ENCODE results near the gene CYB561. TPM values are rescaled to one million over a fixed set of nuclear protein-coding genes. Genes with fewer than 3 reads are reported as not detected.

CYB561 gene
- total RNA-seq, 1 experiment from 2014 or later = 35.1 TPM

- TF ChIP-seq ZNF512 (CRISPR knock-in tag; IDR thresholded peaks at IDR 0.05; ENCODE audit: borderline replicate concordance) = no peak
These were observed 40.9 kb upstream of the CYB561 start (continued) for GRCh38 chr17:63487014-63487339.

DNA sequence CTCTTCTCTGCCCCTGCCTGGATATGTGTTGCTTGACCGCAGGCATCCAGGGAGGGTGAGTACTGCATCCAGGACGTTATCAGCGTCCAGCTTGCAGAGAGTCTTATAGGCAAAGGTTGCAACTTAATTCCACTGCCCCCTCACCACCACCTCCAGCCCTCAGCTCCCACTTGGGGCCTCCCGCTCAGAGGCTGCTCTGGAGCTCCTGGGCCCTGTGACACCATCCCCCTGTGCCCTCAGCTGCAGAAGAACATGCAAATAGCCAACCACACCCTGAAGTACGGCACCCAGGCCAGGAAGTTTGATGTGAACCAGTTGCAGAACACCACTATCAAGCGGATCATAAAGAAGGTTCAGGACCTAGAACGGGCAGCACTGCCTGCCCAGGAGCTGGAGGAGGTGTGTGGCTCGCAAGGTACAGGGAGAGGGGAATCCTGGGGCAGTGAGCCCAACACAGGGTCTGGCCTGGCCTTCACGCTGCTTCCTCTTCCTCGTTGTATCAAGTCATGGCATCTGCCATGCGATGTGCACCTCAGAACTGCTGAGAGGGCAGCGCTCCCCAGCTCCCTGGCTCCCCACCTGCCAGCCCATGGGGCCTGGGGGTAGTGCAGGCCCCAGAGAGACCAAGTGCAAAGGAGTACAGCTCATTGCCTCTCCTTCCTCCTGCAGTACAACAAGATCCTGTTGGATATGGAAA is 40.4 kb upstream of the CYB561 start:
- CTCF ChIA-PET = interaction anchor here (1.1 to 3.1 kb wide), 6 partner anchors 9 to 61 kb away, joined by 3 to 14 read pairs (median 8); partner anchors contain the start of gene ACE
- TF ChIP-seq E2F1 (CRISPR knock-in tag; IDR thresholded peaks at IDR 0.05) = no peak
- TF ChIP-seq SP1 (CRISPR knock-in tag; conservative IDR thresholded peaks at IDR 0.05) = no peak
- no peak for TF ChIP-seq NFATC4 (CRISPR knock-in tag; IDR thresholded peaks at IDR 0.05)
- TF ChIP-seq TP53 (CRISPR knock-in tag; IDR thresholded peaks at IDR 0.05) = no peak
- TF ChIP-seq SOX15 (CRISPR knock-in tag; IDR thresholded peaks at IDR 0.05) = no peak
- TF ChIP-seq RORB (CRISPR knock-in tag; IDR thresholded peaks at IDR 0.05) = no peak
- TF ChIP-seq FOXP1 (CRISPR knock-in tag; IDR thresholded peaks at IDR 0.05; ENCODE audit: borderline replicate concordance) = no peak
- TF ChIP-seq USF2 (CRISPR knock-in tag; IDR thresholded peaks at IDR 0.05) = no peak
- TF ChIP-seq, protein P1, sequence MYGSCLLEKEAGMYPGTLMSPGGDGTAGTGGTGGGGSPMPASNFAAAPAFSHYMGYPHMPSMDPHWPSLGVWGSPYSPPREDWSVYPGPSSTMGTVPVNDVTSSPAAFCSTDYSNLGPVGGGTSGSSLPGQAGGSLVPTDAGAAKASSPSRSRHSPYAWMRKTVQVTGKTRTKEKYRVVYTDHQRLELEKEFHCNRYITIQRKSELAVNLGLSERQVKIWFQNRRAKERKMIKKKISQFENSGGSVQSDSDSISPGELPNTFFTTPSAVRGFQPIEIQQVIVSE (CRISPR knock-in tag; IDR thresholded peaks at IDR 0.05; ENCODE audit: borderline replicate concordance) = no peak
- no peak for TF ChIP-seq TEAD1 (CRISPR knock-in tag; IDR thresholded peaks at IDR 0.05)
- TF ChIP-seq GABPB1 (CRISPR knock-in tag; IDR thresholded peaks at IDR 0.05) = no peak
- TF ChIP-seq ETV6 (CRISPR knock-in tag; IDR thresholded peaks at IDR 0.05) = no peak
- ATAC-seq (no peak), DNase-seq (ENCODE audit: low spot score) (no peak)
- H3K27ac Mint-ChIP-seq = no peak overlapping the region
- no peak overlapping the region for H3K4me3 Mint-ChIP-seq
- H3K9me3 Mint-ChIP-seq = no peaks in the 10 kb centered on the region
- no peaks in the 10 kb centered on the region for H3K36me3 Mint-ChIP-seq
- POLR2A ChIA-PET = no interaction called here
- H3K4me1 Mint-ChIP-seq = no peaks in the 10 kb centered on the region
- no peaks in the 10 kb centered on the region for H3K27me3 Mint-ChIP-seq (ENCODE audit: low read depth)

DNA sequence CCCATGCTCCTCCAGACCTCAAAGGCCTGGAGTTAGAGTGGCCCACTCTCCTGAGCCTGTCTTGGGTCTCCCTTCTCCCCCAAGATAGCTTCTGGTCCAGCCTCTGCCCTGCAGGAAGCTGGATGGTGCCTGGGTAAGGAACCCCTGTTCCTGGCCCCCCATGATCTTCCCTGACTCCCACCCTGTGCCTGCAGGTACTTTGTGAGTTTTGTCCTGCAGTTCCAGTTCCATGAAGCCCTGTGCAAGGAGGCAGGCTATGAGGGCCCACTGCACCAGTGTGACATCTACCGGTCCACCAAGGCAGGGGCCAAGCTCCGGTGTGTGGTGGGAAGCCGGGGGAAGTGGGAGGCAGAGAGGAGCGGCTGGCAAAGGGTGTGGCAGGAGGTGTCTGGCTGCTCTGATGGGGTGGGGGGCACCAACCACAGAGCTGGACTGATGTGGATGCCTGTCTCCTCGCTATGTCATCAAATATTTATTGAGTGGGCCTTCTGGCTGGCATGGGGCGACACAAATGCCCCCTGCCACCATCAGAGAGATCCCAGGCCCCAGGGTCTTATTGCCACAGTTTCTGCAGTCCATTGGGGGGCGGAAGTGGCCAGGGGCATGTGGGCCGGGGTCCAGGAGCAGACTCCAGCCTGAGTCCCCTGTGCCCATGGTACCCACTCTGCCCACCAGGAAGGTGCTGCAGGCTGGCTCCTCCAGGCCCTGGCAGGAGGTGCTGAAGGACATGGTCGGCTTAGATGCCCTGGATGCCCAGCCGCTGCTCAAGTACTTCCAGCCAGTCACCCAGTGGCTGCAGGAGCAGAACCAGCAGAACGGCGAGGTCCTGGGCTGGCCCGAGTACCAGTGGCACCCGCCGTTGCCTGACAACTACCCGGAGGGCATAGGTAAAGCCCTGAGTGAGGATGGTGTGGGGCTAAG is 37.8 kb upstream of the CYB561 start:
- no peak overlapping the region for H3K4me3 Mint-ChIP-seq
- DNase-seq (ENCODE audit: low spot score) = no peak
- ATAC-seq = no peak
- ChIA-PET CTCF (interaction anchor here (1.0 to 11.3 kb wide), 5 partner anchors 13 to 58 kb away, joined by 4 to 298 read pairs (median 5); partner anchors contain the start of gene CYB561), POLR2A (no interaction called here)
- TF ChIP-seq TEAD4 (CRISPR knock-in tag; IDR thresholded peaks at IDR 0.05) (no peak), NFATC4 (CRISPR knock-in tag; IDR thresholded peaks at IDR 0.05) (no peak), ZNF423 (CRISPR knock-in tag; IDR thresholded peaks at IDR 0.05) (no peak), ZNF512 (CRISPR knock-in tag; IDR thresholded peaks at IDR 0.05; ENCODE audit: borderline replicate concordance) (no peak), STAT6 (CRISPR knock-in tag; conservative IDR thresholded peaks at IDR 0.05; ENCODE audit: low read depth) (no peak), ZBTB21 (CRISPR knock-in tag; IDR thresholded peaks at IDR 0.05; ENCODE audit: borderline replicate concordance) (no peak), ATF1 (CRISPR knock-in tag; IDR thresholded peaks at IDR 0.05) (no peak), EMX1 (CRISPR knock-in tag; IDR thresholded peaks at IDR 0.05) (no peak), ETV6 (CRISPR knock-in tag; IDR thresholded peaks at IDR 0.05) (no peak)
- TF ChIP-seq, protein P1 (CRISPR knock-in tag; IDR thresholded peaks at IDR 0.05; ENCODE audit: borderline replicate concordance) = no peak
- H3K9me3 Mint-ChIP-seq = no peaks in the 10 kb centered on the region
- H3K27me3 Mint-ChIP-seq (ENCODE audit: low read depth) = peaks cover 1% of the 10 kb centered on the region; the same call in 1 of the 2 replicates
- peaks cover 2% of the 10 kb centered on the region for H3K4me1 Mint-ChIP-seq
- no peak overlapping the region for H3K27ac Mint-ChIP-seq
- H3K36me3 Mint-ChIP-seq = no peaks in the 10 kb centered on the region

Measured in WTC11 (cell line).